ENCODE results near the gene SORL1. TPM values are rescaled to one million over a fixed set of nuclear protein-coding genes. Genes with fewer than 3 reads are reported as not detected.

The SORL1 gene
- total and polyA plus RNA-seq, 7 donors, result 3.2 to 19.8 (median 12.2) TPM

DNA sequence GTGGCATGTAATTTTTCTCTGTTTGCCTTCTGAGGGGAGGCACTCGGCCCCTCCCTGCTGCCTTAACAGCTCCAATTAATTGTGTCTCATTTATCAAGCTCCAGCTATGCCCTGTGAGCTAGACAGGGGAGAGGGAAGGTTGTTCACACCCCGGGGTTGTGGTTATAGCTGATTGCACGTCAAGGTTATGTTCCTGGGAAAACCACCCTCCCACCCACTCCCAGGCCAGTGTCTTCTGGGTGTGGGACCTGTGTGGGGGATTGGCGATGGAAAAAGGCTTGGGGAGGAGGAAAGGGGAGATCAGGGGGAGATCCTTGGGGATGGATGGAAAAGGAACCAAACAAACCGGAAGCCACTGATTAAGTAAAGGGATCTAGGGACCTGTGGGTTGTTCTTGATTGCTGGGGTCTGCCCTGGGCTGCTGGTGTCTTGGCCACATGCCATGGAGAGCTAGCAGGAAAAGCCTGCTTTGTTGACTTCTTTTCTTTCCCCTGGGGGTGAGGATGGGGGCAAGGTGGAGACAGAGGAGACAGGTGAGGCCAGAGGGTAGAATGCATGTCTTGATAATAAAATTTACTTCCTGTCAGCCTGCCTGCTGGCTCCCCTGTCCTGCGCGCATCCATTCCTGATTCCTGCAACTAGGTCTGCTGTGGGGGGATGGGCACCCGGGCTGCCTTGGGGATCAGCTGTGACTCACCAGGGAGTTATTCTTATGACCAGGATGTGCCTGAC is 14.1 kb downstream of the SORL1 start:
- H3K4me1 ChIP-seq, result peaks cover 0 to 52% (median 49%) of the 10 kb centered on the region in 4 donors
- H3K27me3 ChIP-seq, result no peaks in the 10 kb centered on the region
- peak in 2 of 4 donors; percentile 50 to 85 for TF ChIP-seq EP300 (IDR thresholded peaks at IDR 0.05)
- peak in 3 of 4 donors; percentile 61 to 87 (median 67) for TF ChIP-seq POLR2AphosphoS5 (IDR thresholded peaks at IDR 0.05)
- TF ChIP-seq, protein P1, sequence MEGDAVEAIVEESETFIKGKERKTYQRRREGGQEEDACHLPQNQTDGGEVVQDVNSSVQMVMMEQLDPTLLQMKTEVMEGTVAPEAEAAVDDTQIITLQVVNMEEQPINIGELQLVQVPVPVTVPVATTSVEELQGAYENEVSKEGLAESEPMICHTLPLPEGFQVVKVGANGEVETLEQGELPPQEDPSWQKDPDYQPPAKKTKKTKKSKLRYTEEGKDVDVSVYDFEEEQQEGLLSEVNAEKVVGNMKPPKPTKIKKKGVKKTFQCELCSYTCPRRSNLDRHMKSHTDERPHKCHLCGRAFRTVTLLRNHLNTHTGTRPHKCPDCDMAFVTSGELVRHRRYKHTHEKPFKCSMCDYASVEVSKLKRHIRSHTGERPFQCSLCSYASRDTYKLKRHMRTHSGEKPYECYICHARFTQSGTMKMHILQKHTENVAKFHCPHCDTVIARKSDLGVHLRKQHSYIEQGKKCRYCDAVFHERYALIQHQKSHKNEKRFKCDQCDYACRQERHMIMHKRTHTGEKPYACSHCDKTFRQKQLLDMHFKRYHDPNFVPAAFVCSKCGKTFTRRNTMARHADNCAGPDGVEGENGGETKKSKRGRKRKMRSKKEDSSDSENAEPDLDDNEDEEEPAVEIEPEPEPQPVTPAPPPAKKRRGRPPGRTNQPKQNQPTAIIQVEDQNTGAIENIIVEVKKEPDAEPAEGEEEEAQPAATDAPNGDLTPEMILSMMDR (IDR thresholded peaks at IDR 0.05), result no peak
- no peak for TF ChIP-seq POLR2A (IDR thresholded peaks at IDR 0.05)
- intact Hi-C loops (cut with DNase I), result loop anchor here (2.0 to 10.0 kb wide), 3 partner anchors 13 to 639 kb away; partner anchors contain the start of genes SC5D, SORL1 and SORL1-AS1
- peak overlapping the region; percentile 80 to 89 (median 84) for H3K27ac ChIP-seq
- peak overlapping the region in 1 of 4 donors; percentile 3 for H3K4me3 ChIP-seq
- no peaks in the 10 kb centered on the region for H3K9me3 ChIP-seq
- no peaks in the 10 kb centered on the region for H3K36me3 ChIP-seq
- peak; percentile 97 for DNase-seq
- 8 to 28% methylated on average over 8 of the region's 8 CpGs for WGBS, 2 donors

- no peaks in the 10 kb centered on the region for H3K9me3 ChIP-seq
- intact Hi-C loops (cut with DNase I), result loop anchor here (2.0 to 10.0 kb wide), 3 partner anchors 15 to 637 kb away; partner anchors contain the start of genes SC5D, SORL1 and SORL1-AS1
- H3K36me3 ChIP-seq, result no peaks in the 10 kb centered on the region
- peaks cover 0 to 56% (median 50%) of the 10 kb centered on the region in 4 donors for H3K4me1 ChIP-seq
- 83 to 92% methylated on average over 2 of the region's 2 CpGs for WGBS, 2 donors
- no peak for DNase-seq
- H3K27ac ChIP-seq, result peak overlapping the region; percentile 80 to 89 (median 84)
- peak overlapping the region in 1 of 4 donors; percentile 12 for H3K4me3 ChIP-seq
- no peaks in the 10 kb centered on the region for H3K27me3 ChIP-seq
- TF ChIP-seq POLR2A (IDR thresholded peaks at IDR 0.05), result no peak
- TF ChIP-seq POLR2AphosphoS5 (IDR thresholded peaks at IDR 0.05), result no peak
- TF ChIP-seq, protein P1 (IDR thresholded peaks at IDR 0.05), result no peak
- TF ChIP-seq EP300 (IDR thresholded peaks at IDR 0.05), result no peak
These were observed 15.4 kb downstream of the SORL1 start for GRCh38 chr11:121467471-121467870.

DNA sequence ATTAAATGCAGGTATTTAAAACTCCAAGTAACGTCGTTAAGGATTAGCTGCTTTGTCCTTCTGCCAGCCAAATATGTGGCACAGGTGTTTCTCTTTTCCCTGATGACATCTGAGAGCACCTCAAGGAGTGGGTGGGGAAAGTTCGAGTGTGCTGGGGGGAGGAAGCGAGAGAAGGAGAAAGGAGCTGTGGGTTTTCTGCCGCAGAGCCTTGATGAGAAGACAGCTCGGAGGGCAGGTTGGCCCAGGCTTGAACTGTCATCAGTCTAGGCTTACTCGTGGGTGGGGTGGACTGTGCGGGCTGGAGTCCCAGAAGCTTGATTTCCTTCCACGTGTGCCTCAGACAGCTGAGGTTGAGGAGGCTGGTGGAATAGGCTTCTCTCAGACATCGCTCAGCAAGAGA is 15.9 kb downstream of the SORL1 start:
- Histone ChIP-seq H3K4me1 (peaks cover 0 to 61% (median 52%) of the 10 kb centered on the region in 4 donors), H3K36me3 (no peaks in the 10 kb centered on the region), H3K9me3 (no peaks in the 10 kb centered on the region), H3K4me3 (no peak overlapping the region), H3K27me3 (no peaks in the 10 kb centered on the region), H3K27ac (peak overlapping the region; percentile 7 to 89 (median 83))
- intact Hi-C loops (cut with DNase I), result loop anchor here (2.0 to 10.0 kb wide), 3 partner anchors 15 to 637 kb away; partner anchors contain the start of genes SC5D, SORL1 and SORL1-AS1
- no peak for DNase-seq
- 44 to 72% methylated on average over 10 of the region's 10 CpGs for WGBS, 2 donors
- TF ChIP-seq POLR2A (IDR thresholded peaks at IDR 0.05) (no peak), POLR2AphosphoS5 (IDR thresholded peaks at IDR 0.05) (no peak), EP300 (IDR thresholded peaks at IDR 0.05) (no peak)
- TF ChIP-seq, protein P1 (IDR thresholded peaks at IDR 0.05), result no peak

GRCh38 chr11:121469910-121470309 is 17.8 kb downstream of the SORL1 start:
- intact Hi-C loops (cut with DNase I), result loop anchor here (5.0 to 10.0 kb wide), 2 partner anchors 178 to 635 kb away; partner anchors contain the start of gene SC5D
- TF ChIP-seq EP300 (IDR thresholded peaks at IDR 0.05), result no peak
- no peak for TF ChIP-seq POLR2A (IDR thresholded peaks at IDR 0.05)
- TF ChIP-seq POLR2AphosphoS5 (IDR thresholded peaks at IDR 0.05), result no peak
- TF ChIP-seq, protein P1 (IDR thresholded peaks at IDR 0.05), result no peak
- 95 to 97% methylated on average over 5 of the region's 5 CpGs for WGBS, 2 donors
- Histone ChIP-seq H3K36me3 (no peaks in the 10 kb centered on the region), H3K4me1 (peaks cover 0 to 47% (median 38%) of the 10 kb centered on the region in 4 donors), H3K9me3 (no peaks in the 10 kb centered on the region), H3K27me3 (no peaks in the 10 kb centered on the region), H3K27ac (no peak overlapping the region), H3K4me3 (no peak overlapping the region)
- no peak for DNase-seq
